Suprapubic skin (tissue), 4 donors: ENCODE results near the gene TRAK1. TPM values are rescaled to one million over a fixed set of nuclear protein-coding genes. Genes with fewer than 3 reads are reported as not detected.
A peak's percentile ranks its signal among the peaks of the same experiment; 100 is the strongest.

ENCODE experiments used
- DNase-seq, 2 donors: peaks; one replicate each; pipeline ENCODE4 v3.0.0-alpha.2; 2019; ENCODE audit warnings: low spot score in 2 of 2
- H3K27ac ChIP-seq: fragments of 200-600 bp; sonication (generic); one replicate; pipeline ENCODE4 v1.5.1; 2019
- H3K27me3 ChIP-seq: fragments of 200-600 bp; sonication (generic); one replicate; pipeline ENCODE4 v1.5.1; 2019
- H3K36me3 ChIP-seq: fragments of 200-600 bp; sonication (generic); one replicate; pipeline ENCODE4 v1.5.1; 2019
- H3K4me1 ChIP-seq: fragments of 200-600 bp; sonication (generic); one replicate; pipeline ENCODE4 v1.5.1; 2019
- H3K4me3 ChIP-seq: fragments of 200-600 bp; sonication (generic); one replicate; pipeline ENCODE4 v1.5.1; 2019; ENCODE audit warnings: mild to moderate bottlenecking
- H3K9me3 ChIP-seq: fragments of 200-600 bp; sonication (generic); one replicate; pipeline ENCODE4 v1.5.1; 2019
- EP300 ChIP-seq: sonication (generic); formaldehyde crosslinking; IDR thresholded peaks from one replicate; pipeline ENCODE4 v1.6.1; 2017; ENCODE audit warnings: antibody characterized with exemption
- POLR2A ChIP-seq, 2 donors: fragments of 450-650 bp; IDR thresholded peaks; one replicate each; pipeline ENCODE4 v1.6.1; 2017; ENCODE audit warnings: antibody characterized with exemption in 2 of 2, mild to moderate bottlenecking in 2 of 2, moderate library complexity in 2 of 2
- POLR2AphosphoS5 ChIP-seq, 3 donors: sonication (generic); formaldehyde crosslinking; IDR thresholded peaks; one replicate each; pipeline ENCODE4 v1.6.1; 2017; ENCODE audit warnings: antibody characterized with exemption in 3 of 3
- WGBS: methylation state at CpG from one replicate; pipeline ENCODE4 v1.1.5; 2018; 5-methylcytosine and 5-hydroxymethylcytosine counted together
- total RNA-seq, 4 donors: library from RNA; depleted of rRNA; stranded (reverse); fragments of >200 nt; gene quantifications; one replicate each; pipeline ENCODE4 v1.1.0, GENCODE V29; 2016
- TF ChIP-seq, protein P1 (sequence below), 2 donors: fragments of 200-600 bp in 1 of 2; fragments of 450-650 bp in 1 of 2; sonication (generic) in 1 of 2; IDR thresholded peaks; one replicate each; pipeline ENCODE4 v1.5.1; 2016 to 2019; ENCODE audit warnings: antibody characterized with exemption in 2 of 2, mild to moderate bottlenecking in 1 of 2, moderate library complexity in 1 of 2

TRAK1 gene
- total RNA-seq, 4 donors from 2014 or later, result 78.3 to 214 (median 86.4) TPM

DNA sequence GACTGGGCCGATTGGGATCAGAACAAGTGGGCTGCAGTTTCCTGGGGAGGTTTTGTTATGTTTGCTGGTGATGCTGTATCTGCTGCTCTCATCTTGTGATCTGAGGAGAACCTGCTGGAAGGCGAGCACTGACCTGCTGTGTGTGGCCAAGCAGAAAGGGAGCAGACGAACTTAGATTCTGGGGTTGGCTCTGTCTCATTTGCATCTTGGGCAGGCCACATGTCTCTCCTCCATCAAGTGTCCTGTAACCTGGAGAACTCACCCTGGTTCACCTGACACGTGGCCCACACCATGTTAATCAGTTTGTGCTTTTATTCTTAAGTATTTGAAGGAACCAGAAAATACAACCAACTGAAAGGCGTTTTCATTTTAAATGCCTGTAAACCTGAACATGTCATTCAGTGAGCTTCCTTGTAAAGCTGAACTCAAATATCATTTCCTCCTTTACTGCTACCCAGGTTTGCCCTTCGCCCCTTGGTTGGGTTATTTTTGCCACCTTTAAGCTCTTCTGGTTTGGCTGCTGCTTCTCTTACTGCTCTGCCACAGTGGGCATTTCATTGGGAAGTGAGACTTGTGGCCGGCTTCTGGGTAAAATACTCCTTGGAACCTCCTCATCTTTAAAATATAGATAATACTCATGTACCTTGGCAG is 33.5 kb upstream of the TRAK1 start:
- DNase-seq, result peak in 1 of 2 donors; percentile 43
- no peak overlapping the region for H3K27ac ChIP-seq
- no peaks in the 10 kb centered on the region for H3K36me3 ChIP-seq

DNA sequence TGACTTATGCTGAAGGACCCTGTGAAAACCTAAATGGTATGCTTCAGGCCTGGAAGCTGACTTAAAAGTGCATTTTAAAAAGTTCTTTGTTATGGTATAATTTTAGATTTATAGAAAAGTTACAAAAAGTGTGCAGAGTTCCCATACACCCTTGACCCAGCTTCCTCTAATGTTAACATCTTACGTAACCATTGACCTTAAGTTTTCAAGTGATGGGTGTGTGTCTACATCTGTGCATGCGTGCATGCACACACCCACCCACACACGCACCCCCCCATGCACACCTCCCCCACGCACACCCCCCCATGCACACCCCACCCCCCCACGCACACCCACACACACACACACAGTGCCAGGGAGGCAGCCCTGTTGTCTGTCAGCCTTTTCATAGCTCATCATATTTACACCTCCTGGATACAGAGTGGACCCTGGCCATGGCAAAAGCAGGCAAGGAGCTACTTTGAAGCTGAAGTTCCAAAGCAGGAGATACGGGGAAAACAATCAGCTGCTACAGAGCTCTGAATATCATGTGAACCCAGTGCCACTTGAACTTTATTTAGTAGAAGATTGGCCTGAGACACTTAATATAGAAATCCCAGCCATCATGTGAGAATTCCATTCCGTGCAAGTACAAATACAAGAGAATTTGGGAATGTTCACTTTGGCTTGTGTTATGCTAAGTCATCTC is 30.0 kb upstream of the TRAK1 start:
- peaks cover 43% of the 10 kb centered on the region for H3K4me1 ChIP-seq
- peak in 1 of 2 donors; percentile 60 for DNase-seq
- H3K9me3 ChIP-seq, result no peaks in the 10 kb centered on the region
- 22% methylated on average over 7 of the region's 7 CpGs for WGBS
- H3K27me3 ChIP-seq, result no peaks in the 10 kb centered on the region
- peak overlapping the region; percentile 79 for H3K27ac ChIP-seq
- no peak for TF ChIP-seq POLR2A (IDR thresholded peaks at IDR 0.05)
- no peak for TF ChIP-seq EP300
- TF ChIP-seq POLR2AphosphoS5 (IDR thresholded peaks at IDR 0.05), result no peak
- TF ChIP-seq, protein P1, sequence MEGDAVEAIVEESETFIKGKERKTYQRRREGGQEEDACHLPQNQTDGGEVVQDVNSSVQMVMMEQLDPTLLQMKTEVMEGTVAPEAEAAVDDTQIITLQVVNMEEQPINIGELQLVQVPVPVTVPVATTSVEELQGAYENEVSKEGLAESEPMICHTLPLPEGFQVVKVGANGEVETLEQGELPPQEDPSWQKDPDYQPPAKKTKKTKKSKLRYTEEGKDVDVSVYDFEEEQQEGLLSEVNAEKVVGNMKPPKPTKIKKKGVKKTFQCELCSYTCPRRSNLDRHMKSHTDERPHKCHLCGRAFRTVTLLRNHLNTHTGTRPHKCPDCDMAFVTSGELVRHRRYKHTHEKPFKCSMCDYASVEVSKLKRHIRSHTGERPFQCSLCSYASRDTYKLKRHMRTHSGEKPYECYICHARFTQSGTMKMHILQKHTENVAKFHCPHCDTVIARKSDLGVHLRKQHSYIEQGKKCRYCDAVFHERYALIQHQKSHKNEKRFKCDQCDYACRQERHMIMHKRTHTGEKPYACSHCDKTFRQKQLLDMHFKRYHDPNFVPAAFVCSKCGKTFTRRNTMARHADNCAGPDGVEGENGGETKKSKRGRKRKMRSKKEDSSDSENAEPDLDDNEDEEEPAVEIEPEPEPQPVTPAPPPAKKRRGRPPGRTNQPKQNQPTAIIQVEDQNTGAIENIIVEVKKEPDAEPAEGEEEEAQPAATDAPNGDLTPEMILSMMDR (IDR thresholded peaks at IDR 0.05), result no peak
- no peak overlapping the region for H3K4me3 ChIP-seq
- H3K36me3 ChIP-seq, result no peaks in the 10 kb centered on the region

More for the DNA sequence above, 33.5 kb upstream of the TRAK1 start:
- Histone ChIP-seq H3K4me1 (peaks cover 50% of the 10 kb centered on the region), H3K27me3 (no peaks in the 10 kb centered on the region), H3K4me3 (no peak overlapping the region), H3K9me3 (no peaks in the 10 kb centered on the region)
- TF ChIP-seq EP300, result no peak
- no peak for TF ChIP-seq POLR2A (IDR thresholded peaks at IDR 0.05)
- 73% methylated on average over 7 of the region's 7 CpGs for WGBS

DNA sequence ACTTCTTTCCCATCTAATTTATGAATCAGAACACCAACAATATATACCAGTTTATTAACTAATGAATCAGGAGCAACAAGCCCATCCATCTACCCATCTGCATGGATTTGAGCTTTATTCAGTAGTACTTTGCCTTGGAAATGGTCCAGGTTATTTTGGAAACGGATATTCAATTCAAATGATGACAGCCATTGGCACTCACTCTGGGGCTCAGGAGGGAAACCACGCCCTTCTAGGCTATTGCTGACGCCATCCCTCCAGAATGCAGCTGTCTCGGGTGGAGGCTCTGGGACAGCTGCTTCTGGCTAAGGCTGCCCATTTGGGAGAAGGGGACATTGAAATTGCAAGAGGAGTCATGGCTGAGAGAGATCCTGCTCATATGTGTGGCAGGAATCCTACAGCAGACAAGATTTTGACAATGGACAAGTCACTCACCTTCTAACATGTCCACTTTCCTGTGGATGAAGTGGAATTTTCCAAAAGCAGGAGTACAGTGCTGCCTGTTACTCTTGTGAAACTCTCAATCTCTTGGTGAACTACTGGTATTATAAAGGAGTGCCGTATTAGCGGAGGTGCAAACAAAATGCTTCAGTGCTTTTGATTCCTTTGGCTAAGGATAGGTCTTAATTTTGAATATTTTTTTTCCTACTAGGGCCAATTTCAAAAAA is 29.3 kb upstream of the TRAK1 start:
- Histone ChIP-seq H3K9me3 (no peaks in the 10 kb centered on the region), H3K4me1 (peaks cover 49% of the 10 kb centered on the region), H3K4me3 (no peak overlapping the region), H3K27me3 (no peaks in the 10 kb centered on the region), H3K27ac (peak overlapping the region; percentile 79), H3K36me3 (no peaks in the 10 kb centered on the region)
- peak; percentile 86 to 89 for DNase-seq
- WGBS, result 11% methylated on average over 6 of the region's 6 CpGs
- TF ChIP-seq POLR2AphosphoS5 (IDR thresholded peaks at IDR 0.05) (peak in 2 of 3 donors; percentile 66 to 92), EP300 (no peak)

DNA sequence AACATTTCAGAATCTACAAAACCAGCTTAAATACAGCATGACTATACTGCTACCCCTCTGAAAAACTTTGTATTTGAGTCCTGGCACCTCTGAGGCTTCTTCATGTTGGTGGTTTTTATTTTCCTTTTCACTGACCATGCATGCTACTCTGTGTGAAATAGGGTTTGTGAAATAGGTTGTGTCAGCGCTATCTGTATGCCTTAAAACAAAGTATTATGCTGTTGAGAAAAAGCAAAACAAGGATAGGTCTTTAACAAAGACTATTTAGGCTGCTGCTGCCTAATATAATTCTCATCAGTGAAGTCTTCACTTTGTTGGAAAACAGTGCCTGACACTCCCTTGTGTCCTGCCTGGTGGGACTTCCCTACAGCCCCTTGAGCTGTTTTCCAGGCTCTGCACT is 28.7 kb upstream of the TRAK1 start:
- Histone ChIP-seq H3K36me3 (no peaks in the 10 kb centered on the region), H3K27me3 (no peaks in the 10 kb centered on the region), H3K4me1 (peaks cover 51% of the 10 kb centered on the region), H3K9me3 (no peaks in the 10 kb centered on the region), H3K27ac (peak overlapping the region; percentile 79), H3K4me3 (no peak overlapping the region)
- WGBS, result 100% methylated on average over 1 of the region's 1 CpG
- TF ChIP-seq POLR2A (IDR thresholded peaks at IDR 0.05) (no peak), EP300 (no peak)
- TF ChIP-seq, protein P1 (IDR thresholded peaks at IDR 0.05), result no peak
- peak in 1 of 2 donors; percentile 35 for DNase-seq

DNA sequence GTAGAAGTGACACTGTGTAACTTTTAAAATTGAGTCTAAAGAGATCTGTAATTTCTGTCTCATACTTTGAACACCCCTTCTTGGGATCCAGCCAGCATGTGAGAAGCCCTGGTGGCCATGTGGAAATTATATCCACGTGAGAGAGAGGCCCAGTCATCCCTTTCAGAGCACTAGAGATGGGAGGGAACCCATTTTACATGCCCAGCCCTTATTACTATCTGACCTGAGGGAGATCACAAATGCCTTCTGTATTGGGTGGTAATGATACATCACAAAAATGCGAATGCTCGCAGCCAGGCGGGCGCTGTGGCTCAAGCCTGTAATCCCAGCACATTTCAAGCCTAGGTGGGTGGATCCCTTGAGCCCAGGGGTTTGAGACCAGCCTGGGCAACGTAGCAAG is 27.3 kb upstream of the TRAK1 start:
- H3K36me3 ChIP-seq, result no peaks in the 10 kb centered on the region
- no peaks in the 10 kb centered on the region for H3K9me3 ChIP-seq
- WGBS, result 70% methylated on average over 6 of the region's 6 CpGs
- no peak overlapping the region for H3K4me3 ChIP-seq
- peaks cover 64% of the 10 kb centered on the region for H3K4me1 ChIP-seq
- peak overlapping the region; percentile 79 for H3K27ac ChIP-seq
- TF ChIP-seq POLR2AphosphoS5 (IDR thresholded peaks at IDR 0.05) (peak in 1 of 3 donors; percentile 11), EP300 (no peak)
- DNase-seq, result peak in 1 of 2 donors; percentile 72
- H3K27me3 ChIP-seq, result no peaks in the 10 kb centered on the region

DNA sequence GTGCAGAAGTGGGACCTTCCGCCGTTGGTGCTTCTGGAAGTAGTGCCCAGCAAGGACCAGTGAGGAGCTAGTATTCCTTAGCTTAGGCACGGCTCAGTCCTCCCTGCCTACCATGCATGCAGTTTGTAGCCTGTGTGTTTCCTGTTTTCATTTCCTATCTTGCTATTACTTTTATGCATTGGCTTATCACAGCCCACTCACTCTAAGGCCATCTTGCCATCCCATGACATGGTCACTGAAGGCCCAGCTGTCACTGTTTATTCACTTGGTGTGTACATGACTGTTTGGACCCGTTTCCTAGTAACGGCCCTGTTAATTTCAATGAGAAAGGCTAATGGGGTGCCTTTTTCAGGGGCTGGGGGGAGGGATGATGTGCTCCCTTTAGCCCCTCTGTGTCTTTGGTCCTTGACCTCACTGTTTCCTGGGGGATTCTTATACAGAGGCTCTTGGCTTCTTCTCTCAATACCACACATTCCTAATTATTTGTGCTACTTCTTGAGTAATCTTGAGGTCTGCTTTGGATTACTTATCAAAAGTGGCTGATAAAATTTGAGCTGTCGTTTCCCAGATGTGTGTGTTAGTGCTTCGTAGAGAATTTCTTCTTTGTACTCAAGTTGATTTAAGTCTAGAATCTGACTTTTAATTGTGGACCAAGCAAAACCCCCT is 24.5 kb upstream of the TRAK1 start:
- no peaks in the 10 kb centered on the region for H3K36me3 ChIP-seq
- H3K27ac ChIP-seq, result peak overlapping the region; percentile 79
- H3K27me3 ChIP-seq, result no peaks in the 10 kb centered on the region
- peak in 1 of 2 donors; percentile 50 for DNase-seq
- TF ChIP-seq POLR2AphosphoS5 (IDR thresholded peaks at IDR 0.05) (peak in 1 of 3 donors; percentile 27), POLR2A (IDR thresholded peaks at IDR 0.05) (no peak)
- no peaks in the 10 kb centered on the region for H3K9me3 ChIP-seq
- peaks cover 67% of the 10 kb centered on the region for H3K4me1 ChIP-seq
- 61% methylated on average over 7 of the region's 7 CpGs for WGBS
- no peak overlapping the region for H3K4me3 ChIP-seq
